ENCODE measurements around the gene DAW1. TPM values are rescaled to one million over a fixed set of nuclear protein-coding genes. Genes with fewer than 3 reads are reported as not detected.
A peak's percentile ranks its signal among the peaks of the same experiment; 100 is the strongest.

DAW1 gene
- total and polyA plus RNA-seq, 12 donors, result 0.26 TPM; not detected in 11

DNA sequence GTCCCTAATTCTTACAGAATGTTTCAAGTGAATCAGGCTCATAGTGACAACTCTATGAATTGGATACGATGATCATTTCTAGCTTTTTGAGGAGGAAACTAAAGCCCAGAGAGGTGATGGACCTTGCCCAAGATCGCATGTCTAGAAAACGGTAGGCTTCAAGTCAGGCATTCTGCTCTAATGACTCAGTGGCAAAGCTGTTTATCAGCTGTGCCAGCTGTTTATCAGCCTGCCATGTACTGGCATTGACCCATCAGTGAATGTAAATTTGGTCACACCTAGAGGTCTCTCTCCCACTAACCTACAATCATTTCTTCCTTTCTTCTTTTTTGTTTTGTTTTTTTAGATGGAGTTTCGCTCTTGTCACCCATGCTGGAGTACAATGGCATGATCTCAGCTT is 6.1 kb upstream of the DAW1 start:
- DNase-seq, result no peak
- intact Hi-C loops (cut with DNase I), result no loop called here
- 81 to 92% (median 90%) methylated on average over 4 of the region's 4 CpGs for WGBS, 4 donors
- no peak overlapping the region for H3K4me3 ChIP-seq
- no peak overlapping the region for H3K27ac ChIP-seq
- H3K27me3 ChIP-seq, result no peaks in the 10 kb centered on the region
- no peaks in the 10 kb centered on the region for H3K9me3 ChIP-seq (replicated peaks in 1 of 3)
- no peaks in the 10 kb centered on the region for H3K36me3 ChIP-seq (replicated peaks in 1 of 2)
- H3K4me1 ChIP-seq (replicated peaks in 1 of 2), result no peaks in the 10 kb centered on the region
- TF ChIP-seq CTCF (IDR thresholded peaks at IDR 0.05), result no peak
- no peak for TF ChIP-seq POLR2A (IDR thresholded peaks at IDR 0.05)

DNA sequence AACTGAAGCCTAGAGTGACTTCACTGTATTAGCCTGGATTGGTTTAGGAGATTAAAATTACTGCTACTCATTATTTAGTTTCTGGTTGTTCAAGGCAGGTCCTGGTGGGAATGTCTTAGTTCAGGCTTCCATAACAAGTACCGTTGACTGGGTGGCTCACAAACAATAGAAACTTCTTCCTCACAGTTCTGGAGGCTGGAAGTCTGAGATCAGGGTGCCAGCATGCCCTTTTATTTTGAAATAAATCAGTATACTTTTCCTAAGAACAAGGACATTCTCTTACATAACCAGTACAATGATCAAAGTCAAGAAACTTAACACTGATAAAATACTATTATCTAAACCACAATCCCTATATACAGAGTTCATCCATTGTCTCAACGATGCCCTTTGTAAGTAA is 4.0 kb upstream of the DAW1 start:
- no peaks in the 10 kb centered on the region for H3K36me3 ChIP-seq (replicated peaks in 1 of 2)
- no peaks in the 10 kb centered on the region for H3K9me3 ChIP-seq (replicated peaks in 1 of 3)
- no peak for TF ChIP-seq POLR2A (IDR thresholded peaks at IDR 0.05)
- no peak for TF ChIP-seq CTCF (IDR thresholded peaks at IDR 0.05)
- intact Hi-C loops (cut with DNase I), result no loop called here
- DNase-seq, result no peak
- peaks cover 5% of the 10 kb centered on the region for H3K27me3 ChIP-seq
- WGBS, 4 donors, result 45 to 66% (median 52%) methylated on average over 2 of the region's 2 CpGs
- H3K27ac ChIP-seq, result no peak overlapping the region
- H3K4me1 ChIP-seq (replicated peaks in 1 of 2), result no peaks in the 10 kb centered on the region
- H3K4me3 ChIP-seq, result no peak overlapping the region

GRCh38 chr2:227870710-227871374 is 589 bp upstream of the DAW1 start:
- H3K4me1 ChIP-seq (replicated peaks in 1 of 2), result no peaks in the 10 kb centered on the region

GRCh38 chr2:227872676-227873075 is 1.2 kb downstream of the DAW1 start:
- intact Hi-C loops (cut with DNase I), result no loop called here
- no peaks in the 10 kb centered on the region for H3K4me1 ChIP-seq (replicated peaks in 1 of 2)
- no peaks in the 10 kb centered on the region for H3K36me3 ChIP-seq (replicated peaks in 1 of 2)
- H3K9me3 ChIP-seq (replicated peaks in 1 of 3), result no peaks in the 10 kb centered on the region
- H3K27ac ChIP-seq, result no peak overlapping the region
- DNase-seq, result no peak
- H3K4me3 ChIP-seq, result no peak overlapping the region
- peaks cover 9% of the 10 kb centered on the region for H3K27me3 ChIP-seq
- 90 to 94% (median 92%) methylated on average over 4 of the region's 4 CpGs for WGBS, 4 donors
- no peak for TF ChIP-seq POLR2A (IDR thresholded peaks at IDR 0.05)
- TF ChIP-seq CTCF (IDR thresholded peaks at IDR 0.05), result no peak

More at GRCh38 chr2:227870710-227871374, 589 bp upstream of the DAW1 start:
- DNase-seq, result no peak
- intact Hi-C loops (cut with DNase I), result no loop called here
- Histone ChIP-seq H3K27me3 (peaks cover 9% of the 10 kb centered on the region), H3K9me3 (replicated peaks in 1 of 3) (no peaks in the 10 kb centered on the region), H3K4me3 (peak overlapping the region in 1 of 4 donors; percentile 52), H3K36me3 (replicated peaks in 1 of 2) (no peaks in the 10 kb centered on the region), H3K27ac (no peak overlapping the region)
- no peak for TF ChIP-seq CTCF (IDR thresholded peaks at IDR 0.05)
- TF ChIP-seq POLR2A (IDR thresholded peaks at IDR 0.05), result no peak
- WGBS, 4 donors, result 58 to 69% (median 68%) methylated on average over 11 to 13 of the region's 13 CpGs

All from adrenal gland (tissue), 12 donors.